Cardiac ventricle fibroblast (primary cell): ENCODE measurements around the gene ASGR2. TPM values are rescaled to one million over a fixed set of nuclear protein-coding genes. Genes with fewer than 3 reads are reported as not detected.

Experiments
- total RNA-seq: library from RNA; depleted of rRNA; stranded (reverse); fragments of >200 nt; gene quantifications from 2 replicates; pipeline ENCODE4 v1.2.3, GENCODE V29; 2015

ASGR2 gene
- total RNA-seq = not detected in 2 replicates

GRCh38 chr17:7114241-7114874, at the start of gene ASGR2:
ASGR2 (minus strand) TSS chr17:7114822; CDS start chr17:7114240, 582 bp downstream.

GRCh38 chr17:7079581-7080455, 34.8 kb downstream of the ASGR2 start, which contains the start of gene CLEC10A:
CLEC10A (minus strand) TSS chr17:7080251; CDS start chr17:7078812, 1,439 bp downstream.

Other genes starting within 250 kb of the ASGR2 start
- not detected in 2 replicates for gene ALOX12, start 118.8 kb downstream of the ASGR2 start, total RNA-seq
- 162 and 214 TPM in 2 replicates for gene RNASEK, start 102.2 kb downstream of the ASGR2 start, total RNA-seq
- 1.9 and 2.6 TPM in 2 replicates for gene BCL6B, start 91.8 kb downstream of the ASGR2 start, total RNA-seq
- gene SLC16A13, start 78.8 kb downstream of the ASGR2 start, total RNA-seq = 0.06 and 0.98 TPM in 2 replicates
- gene SLC16A11, start 70.7 kb downstream of the ASGR2 start, total RNA-seq = not detected in 2 replicates
- gene CLEC10A, start 34.6 kb downstream of the ASGR2 start, total RNA-seq = 0.24 TPM in 1 of 2 replicates, not detected in the other
- gene ASGR1, start 64.5 kb upstream of the ASGR2 start, total RNA-seq = 0.24 and 0.25 TPM in 2 replicates
- gene DLG4, start 105.0 kb upstream of the ASGR2 start, total RNA-seq = 17.7 and 21.6 TPM in 2 replicates
- 281 and 473 TPM in 2 replicates for gene ACADVL, start 105.1 kb upstream of the ASGR2 start, total RNA-seq
- gene DVL2, start 119.7 kb upstream of the ASGR2 start, total RNA-seq = 31.5 and 44.1 TPM in 2 replicates
- 38.6 and 48.0 TPM in 2 replicates for gene PHF23, start 124.6 kb upstream of the ASGR2 start, total RNA-seq
- 318 and 677 TPM in 2 replicates for gene GABARAP, start 127.6 kb upstream of the ASGR2 start, total RNA-seq
- gene CTDNEP1, start 136.9 kb upstream of the ASGR2 start, total RNA-seq = 78.3 and 99.5 TPM in 2 replicates
- gene ELP5, start 137.4 kb upstream of the ASGR2 start, total RNA-seq = 30.1 and 41.1 TPM in 2 replicates
- gene CLDN7, start 147.7 kb upstream of the ASGR2 start, total RNA-seq = 2.0 TPM in 1 of 2 replicates, not detected in the other
- gene SLC2A4, start 166.9 kb upstream of the ASGR2 start, total RNA-seq = 0.05 TPM in 1 of 2 replicates, not detected in the other
- 0.06 TPM in 1 of 2 replicates, not detected in the other for gene YBX2, start 179.8 kb upstream of the ASGR2 start, total RNA-seq
- gene EIF5A, start 192.8 kb upstream of the ASGR2 start, total RNA-seq = 259 and 332 TPM in 2 replicates
- 29.9 and 34.0 TPM in 2 replicates for gene GPS2, start 200.5 kb upstream of the ASGR2 start, total RNA-seq
- 6.4 and 12.7 TPM in 2 replicates for gene NEURL4, start 214.5 kb upstream of the ASGR2 start, total RNA-seq
- 0.73 TPM in 1 of 2 replicates, not detected in the other for gene ACAP1, start 221.7 kb upstream of the ASGR2 start, total RNA-seq
- 11.9 and 14.6 TPM in 2 replicates for gene KCTD11, start 237.3 kb upstream of the ASGR2 start, total RNA-seq
- gene TMEM95, start 240.3 kb upstream of the ASGR2 start, total RNA-seq = not detected in 2 replicates